ENCODE measurements around the gene UBE2J2.

- TF ChIP-seq CTCF (IDR thresholded peaks at IDR 0.05; ENCODE audit: borderline replicate concordance, extremely low read depth, low read length, poor library complexity, severe bottlenecking): no peak
- no peak for TF ChIP-seq EZH2 (IDR thresholded peaks at IDR 0.05; ENCODE audit: borderline replicate concordance, low read depth, low read length, severe bottlenecking)
Measured at GRCh38 chr1:1215080-1215676, 58.5 kb downstream of the UBE2J2 start.

Measured in DND-41 (cell line).